C4-2B (cell line): ENCODE results near the gene LACTBL1.
"Not testable (repeated sequence)": the region's sequence is repeated elsewhere in the genome, so short reads cannot be mapped to it uniquely, and the experiment has no call there.

ENCODE experiments used
- H3K27ac ChIP-seq: fragments of 450-650 bp; 2 replicates; pipeline ENCODE4 v1.5.1; 2017
- ZFX ChIP-seq: fragments of 450-650 bp; IDR thresholded peaks from 2 replicates; pipeline ENCODE4 v1.6.1; 2017
- TF ChIP-seq, protein P1 (sequence below): fragments of 450-650 bp; conservative IDR thresholded peaks from 2 replicates; pipeline ENCODE4 v1.5.1; 2017; ENCODE audit warnings: mild to moderate bottlenecking

Gene LACTBL1, protein sequence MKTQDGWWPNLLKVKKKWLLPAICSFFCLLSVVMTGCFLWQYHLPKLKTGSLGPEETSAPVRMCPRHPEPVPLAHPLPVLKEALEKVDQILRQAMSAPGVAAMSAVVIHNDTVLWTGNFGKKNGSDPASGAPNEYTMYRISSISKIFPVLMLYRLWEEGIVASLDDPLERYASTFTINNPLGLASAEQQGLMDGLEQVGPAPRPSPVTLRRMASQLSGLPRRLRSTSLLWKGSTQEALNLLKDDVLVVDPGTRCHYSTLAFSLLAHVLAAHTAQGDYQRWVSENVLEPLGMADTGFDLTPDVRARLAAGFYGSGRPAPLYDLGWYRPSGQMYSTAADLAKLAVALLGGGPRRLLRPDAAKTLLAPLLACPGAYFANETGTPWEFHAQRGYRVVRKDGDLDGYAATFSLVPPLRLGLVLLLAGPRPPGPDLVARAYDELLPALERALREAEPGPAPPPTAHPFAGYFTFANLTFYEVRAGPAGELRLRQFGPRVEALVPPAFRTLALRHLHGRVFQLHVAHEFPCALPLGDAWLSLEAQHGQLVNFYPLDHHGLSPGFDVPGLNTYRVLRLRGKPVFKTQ

DNA sequence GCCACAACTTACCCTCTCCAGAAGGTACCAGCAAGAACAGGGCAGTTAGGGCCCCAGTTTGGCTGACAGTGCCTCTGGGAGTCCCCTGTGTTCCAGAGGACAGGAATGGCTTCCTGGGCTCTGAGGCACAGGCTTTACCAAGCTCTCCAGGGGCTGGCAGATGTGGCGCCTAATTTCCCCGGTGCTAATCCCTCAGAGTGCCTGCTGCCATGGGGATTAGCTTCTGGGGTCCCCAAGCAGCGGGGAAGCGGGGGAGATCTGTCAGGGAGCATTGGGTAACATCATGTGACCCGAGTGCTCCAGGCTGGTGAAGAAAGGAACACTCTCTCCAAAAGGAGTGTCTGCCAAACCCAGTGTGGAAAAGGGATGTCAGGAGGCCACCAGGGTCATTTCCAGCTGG is at the start of gene LACTBL1:
LACTBL1 (minus strand) TSS at position 107 of the 400 bp plus-strand sequence. CDS start 550 bp downstream, outside the sequence.
- no peak within 1 kb of the TSS for H3K27ac ChIP-seq
- no peak for TF ChIP-seq ZFX
- TF ChIP-seq, protein P1, sequence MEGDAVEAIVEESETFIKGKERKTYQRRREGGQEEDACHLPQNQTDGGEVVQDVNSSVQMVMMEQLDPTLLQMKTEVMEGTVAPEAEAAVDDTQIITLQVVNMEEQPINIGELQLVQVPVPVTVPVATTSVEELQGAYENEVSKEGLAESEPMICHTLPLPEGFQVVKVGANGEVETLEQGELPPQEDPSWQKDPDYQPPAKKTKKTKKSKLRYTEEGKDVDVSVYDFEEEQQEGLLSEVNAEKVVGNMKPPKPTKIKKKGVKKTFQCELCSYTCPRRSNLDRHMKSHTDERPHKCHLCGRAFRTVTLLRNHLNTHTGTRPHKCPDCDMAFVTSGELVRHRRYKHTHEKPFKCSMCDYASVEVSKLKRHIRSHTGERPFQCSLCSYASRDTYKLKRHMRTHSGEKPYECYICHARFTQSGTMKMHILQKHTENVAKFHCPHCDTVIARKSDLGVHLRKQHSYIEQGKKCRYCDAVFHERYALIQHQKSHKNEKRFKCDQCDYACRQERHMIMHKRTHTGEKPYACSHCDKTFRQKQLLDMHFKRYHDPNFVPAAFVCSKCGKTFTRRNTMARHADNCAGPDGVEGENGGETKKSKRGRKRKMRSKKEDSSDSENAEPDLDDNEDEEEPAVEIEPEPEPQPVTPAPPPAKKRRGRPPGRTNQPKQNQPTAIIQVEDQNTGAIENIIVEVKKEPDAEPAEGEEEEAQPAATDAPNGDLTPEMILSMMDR: no peak

- TF ChIP-seq, protein P1: no peak
- no peak for TF ChIP-seq ZFX
- H3K27ac ChIP-seq: no peak overlapping the region
Measured at GRCh38 chr1:23021834-23022233, 49.2 kb upstream of the LACTBL1 start.

DNA sequence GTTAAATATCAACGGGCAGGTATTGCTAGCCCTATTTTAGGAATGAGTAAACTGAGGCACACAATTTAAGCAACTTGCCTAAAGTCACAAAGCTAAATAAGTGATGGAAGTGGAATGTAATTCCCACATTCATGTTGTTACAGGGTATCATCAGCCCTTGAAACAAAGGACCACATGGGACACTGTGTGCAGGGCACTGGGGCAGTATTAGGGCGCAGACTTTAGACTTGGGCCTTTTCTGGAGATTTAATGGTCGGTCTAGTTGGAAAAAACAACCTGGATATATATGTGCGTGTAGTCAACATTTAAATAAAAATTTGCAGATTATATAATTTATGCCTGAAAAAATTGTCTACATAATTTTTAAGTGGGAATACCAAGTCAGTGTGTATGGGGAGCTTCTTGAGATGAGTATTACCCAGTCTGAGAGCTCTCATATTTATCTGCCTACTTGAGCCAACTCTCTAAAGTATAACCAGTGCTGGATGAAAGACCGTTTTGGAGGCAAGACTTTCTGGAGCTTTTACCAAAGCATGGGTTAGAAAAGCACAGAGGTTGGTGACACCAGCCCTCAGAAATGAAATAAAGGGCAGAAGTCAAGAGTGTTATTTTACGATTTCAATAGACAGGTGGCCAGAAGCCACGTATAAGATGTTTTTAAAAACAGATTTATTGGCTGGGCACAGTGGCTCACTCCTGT is 48.2 kb upstream of the LACTBL1 start:
- H3K27ac ChIP-seq: no peak overlapping the region
- TF ChIP-seq ZFX: no peak

- peak; percentile 47 for TF ChIP-seq ZFX
- TF ChIP-seq, protein P1: no peak
- peak overlapping the region; percentile 98 for H3K27ac ChIP-seq
Measured at GRCh38 chr1:23019863-23020625, 47.4 kb upstream of the LACTBL1 start.

- peak within 1 kb of the TSS; percentile 98 for H3K27ac ChIP-seq
- peak; percentile 84 for TF ChIP-seq ZFX
- TF ChIP-seq, protein P1: no peak; the same call in 1 of the 2 replicates
Measured at GRCh38 chr1:23019094-23019862, 46.6 kb upstream of the LACTBL1 start, which contains the start of gene KDM1A. KDM1A (plus strand) TSS chr1:23019468; CDS start chr1:23019597, 129 bp downstream.

DNA sequence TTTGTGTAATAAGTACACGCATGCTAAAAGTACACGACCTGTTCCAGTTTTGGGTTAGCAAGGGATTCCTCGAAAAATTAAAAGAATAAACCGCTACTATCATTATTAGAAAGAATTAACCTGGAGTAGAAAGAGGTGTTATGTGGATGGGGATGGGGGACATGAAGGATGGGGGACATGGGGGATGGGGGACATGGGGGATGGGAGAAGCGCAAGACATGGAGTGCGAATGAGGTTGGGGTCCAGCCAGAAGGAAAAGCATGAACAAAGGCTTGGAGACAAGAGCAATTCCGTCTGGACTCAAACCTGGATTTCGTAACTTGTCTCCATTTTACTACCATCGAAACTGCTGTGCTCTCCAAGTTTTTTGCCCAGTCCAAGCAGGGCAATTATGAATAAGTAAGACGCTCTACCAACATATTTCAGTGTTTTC is 46.0 kb upstream of the LACTBL1 start:
- no peak for TF ChIP-seq ZFX
- H3K27ac ChIP-seq: peak overlapping the region; percentile 98

DNA sequence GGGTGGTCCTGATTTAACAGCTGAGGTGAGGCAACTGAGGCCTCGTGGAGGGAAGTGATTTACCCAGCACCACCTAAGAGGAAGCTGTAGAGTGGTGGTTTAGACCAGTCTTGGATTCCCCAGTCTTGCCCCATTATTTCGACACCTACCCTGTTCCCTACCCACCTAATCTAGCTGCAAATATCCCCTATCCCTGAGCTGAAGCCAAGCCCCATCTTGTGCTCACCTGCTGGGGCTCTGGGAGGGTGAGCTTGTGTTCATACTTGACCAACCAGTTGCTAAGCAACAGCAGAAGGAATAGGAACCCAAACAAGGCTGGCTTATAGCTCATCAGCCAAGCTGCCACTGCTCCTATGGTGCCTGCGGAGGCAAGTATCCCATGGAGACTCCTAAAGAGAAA is 41.0 kb upstream of the LACTBL1 start:
- no peak overlapping the region for H3K27ac ChIP-seq
- TF ChIP-seq, protein P1: no peak
- TF ChIP-seq ZFX: no peak

DNA sequence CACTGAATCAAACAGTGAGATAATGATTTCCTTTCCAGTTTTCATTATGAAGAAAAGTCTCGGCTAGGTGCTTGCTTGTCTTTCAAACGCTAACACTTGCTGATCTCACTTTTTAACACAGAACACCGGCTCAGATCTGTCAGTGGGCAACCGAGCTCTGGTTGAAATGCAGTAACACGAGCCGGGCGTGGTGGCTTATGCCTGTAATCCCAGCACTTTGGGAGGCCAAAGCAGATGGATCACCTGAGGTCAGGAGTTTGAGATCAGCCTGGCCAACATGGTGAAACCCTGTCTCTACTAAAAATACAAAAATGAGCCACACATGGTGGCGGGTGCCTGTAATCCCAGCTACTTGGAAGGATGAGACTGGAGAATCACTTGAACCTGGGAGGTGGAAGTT is 37.4 kb upstream of the LACTBL1 start:
- H3K27ac ChIP-seq: not testable (repeated sequence)
